NCI-H446 treated with DMSO at 0.1 percent for 48 hours (cell line): ENCODE data around the gene ZNRF3.

ENCODE experiments used
- DNase-seq: peaks from one replicate; lab custom pipeline; 2025; lab: John Stamatoyannopoulos, UW

The ZNRF3 gene

DNA sequence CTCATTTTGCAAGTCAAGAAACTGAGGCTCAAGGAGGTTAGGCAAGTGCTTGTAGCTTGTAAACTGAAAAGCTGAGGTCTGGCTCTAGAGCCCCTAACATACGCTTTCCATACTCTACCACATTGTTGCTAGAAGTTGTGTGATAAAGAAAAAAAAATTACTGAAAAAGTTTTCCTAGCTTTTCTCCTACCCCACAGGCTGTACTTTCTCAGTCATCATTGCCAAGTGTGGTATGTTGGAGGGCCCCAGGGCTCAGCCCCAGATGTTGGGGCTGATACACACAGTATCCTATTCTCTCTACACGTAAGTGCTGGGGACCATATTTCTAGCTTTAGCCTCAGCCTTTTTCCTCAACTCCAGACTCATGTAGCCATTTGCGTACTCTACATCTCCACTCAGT, 205.4 kb downstream of the ZNRF3 start:
- DNase-seq, result no peak

- no peak for DNase-seq
Observed at GRCh38 chr22:29089507-29089906, 206.1 kb downstream of the ZNRF3 start.

GRCh38 chr22:29090039-29090438, 206.7 kb downstream of the ZNRF3 start:
- no peak for DNase-seq

DNA sequence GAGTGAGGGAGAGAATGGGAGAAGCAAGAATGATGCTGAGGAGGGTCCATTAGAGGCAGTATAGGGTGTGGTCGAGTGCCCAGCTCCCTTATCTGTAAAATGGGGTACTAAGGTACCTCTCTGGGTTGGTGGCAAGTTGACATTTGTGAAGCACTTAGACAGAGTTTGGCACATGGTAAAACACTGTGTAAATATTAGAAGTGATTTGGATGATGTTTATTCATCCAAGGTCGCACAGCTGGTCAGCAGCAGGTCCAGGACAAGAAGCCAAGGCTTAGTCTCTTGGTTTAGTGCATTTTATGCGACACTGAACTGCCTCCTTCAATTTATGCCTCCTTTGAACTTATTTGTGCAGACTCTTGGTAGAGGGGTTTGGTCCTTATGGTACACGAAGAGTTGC, 208.9 kb downstream of the ZNRF3 start:
- no peak for DNase-seq

DNA sequence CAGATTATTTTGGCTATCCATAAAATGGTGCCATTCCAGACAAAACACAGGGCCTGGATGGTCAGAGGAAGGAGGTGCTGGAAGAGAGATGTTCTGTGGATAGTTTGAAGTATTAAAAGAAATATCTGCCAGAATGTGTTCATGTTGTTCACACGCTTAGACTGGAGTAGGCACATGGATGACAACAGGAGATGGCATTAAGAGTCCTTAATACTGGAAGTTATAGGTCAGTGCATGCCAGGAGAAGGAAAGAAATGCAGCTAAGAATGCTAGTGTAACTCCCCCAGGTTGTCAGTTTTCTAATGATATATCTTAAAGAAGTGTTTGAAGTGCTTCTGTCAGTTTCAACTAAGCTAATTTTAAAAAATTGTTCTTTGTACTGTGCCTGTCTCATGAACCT, 209.7 kb downstream of the ZNRF3 start:
- no peak for DNase-seq

DNA sequence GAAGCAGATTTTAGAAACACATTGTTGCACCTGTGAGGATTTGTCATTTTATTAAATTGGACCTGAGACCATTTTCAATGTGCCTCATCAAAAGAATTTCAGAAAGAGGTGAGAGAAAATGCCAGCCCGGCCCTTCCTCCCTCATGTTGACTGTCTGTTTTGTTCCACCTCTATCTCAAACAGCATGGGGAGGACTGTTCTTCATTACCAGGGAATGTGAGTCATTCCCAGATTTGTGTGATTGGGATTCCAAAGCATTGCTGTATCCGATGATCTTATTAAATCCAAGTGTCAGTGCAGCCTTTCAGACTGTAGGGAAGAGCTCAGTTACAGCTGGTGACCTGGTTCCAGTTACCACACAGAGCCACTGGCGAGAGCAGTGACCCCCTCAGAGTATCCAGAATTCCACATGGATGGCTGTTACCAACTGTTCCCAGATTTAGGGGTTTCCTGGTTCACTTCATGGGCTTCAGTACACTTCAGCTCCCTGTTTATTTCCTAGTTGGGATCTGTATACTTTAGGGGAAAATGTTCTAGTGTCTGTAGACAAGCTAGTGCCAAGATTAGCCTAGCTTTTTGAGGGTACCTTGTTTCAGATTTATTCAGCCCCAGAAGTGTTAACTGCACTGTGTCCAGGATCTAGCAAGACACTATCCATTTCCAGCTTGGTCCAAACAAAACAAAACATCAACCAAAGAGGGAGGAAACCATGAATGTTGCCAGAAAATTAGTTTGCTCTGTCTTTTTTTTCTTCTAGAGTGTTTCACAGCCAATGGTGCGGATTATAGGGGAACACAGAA, 210.3 kb downstream of the ZNRF3 start:
- peak; percentile 12 for DNase-seq

DNA sequence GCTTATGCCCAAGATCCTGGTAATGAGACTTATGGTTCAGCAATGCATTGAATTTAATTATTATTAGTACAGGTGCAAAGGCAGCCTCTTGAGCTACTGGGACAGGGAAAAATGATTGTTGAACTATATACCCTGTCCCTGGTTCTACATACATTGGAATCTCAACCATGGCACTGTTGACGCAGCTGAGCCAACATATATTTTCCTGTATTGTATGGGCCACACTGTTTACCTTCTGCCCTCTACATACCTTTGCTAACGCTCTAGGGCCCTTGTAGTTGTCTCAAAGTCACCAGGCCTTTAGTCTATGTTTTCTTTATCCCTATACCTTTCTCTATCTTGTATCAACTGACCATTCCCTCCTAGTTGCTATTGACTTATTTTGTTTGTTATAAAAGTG, 212.1 kb downstream of the ZNRF3 start:
- no peak for DNase-seq

GRCh38 chr22:29096736-29097669, 213.6 kb downstream of the ZNRF3 start:
- no peak for DNase-seq

DNA sequence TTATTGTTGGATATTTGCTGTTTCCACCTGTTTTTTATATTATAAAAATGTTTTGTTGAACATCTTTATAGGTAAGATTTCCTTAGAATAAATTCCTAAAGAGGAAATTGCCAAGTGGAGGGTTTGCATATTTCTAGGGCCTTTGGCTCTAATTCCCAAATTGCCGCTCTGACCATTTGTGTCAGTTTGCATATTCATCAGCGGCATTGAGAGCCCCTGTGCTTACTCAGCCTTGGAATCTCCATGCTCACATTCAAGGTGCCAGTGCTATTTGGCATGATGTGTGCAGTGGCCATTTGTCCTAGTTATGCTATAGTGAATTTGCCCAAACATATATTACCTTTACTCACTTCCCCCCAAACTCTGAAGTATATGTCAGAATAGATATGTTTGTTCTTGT, 214.9 kb downstream of the ZNRF3 start:
- no peak for DNase-seq

GRCh38 chr22:29102300-29102699, 218.9 kb downstream of the ZNRF3 start:
- DNase-seq, result peak; percentile 56

DNA sequence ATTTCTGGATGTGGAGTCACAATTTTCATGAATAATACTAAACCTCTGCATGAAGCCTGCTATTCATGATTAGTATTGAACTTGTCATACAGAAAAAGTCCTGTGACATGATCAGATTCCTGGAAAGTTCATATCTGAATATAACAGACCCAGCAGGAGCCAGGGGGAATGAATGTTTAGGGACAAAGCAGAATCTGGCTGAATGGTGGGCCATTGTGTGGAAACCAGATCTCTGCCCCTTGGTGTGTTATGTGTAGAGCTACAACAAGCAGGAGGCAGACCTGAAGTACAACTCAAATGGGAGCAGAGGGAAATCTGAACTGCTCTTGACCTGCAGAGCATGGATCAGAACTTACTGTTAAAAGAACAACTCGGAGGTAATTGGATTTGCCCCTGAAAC, 219.7 kb downstream of the ZNRF3 start:
- no peak for DNase-seq

- DNase-seq, result no peak
Observed at GRCh38 chr22:29105468-29105867, 222.1 kb downstream of the ZNRF3 start.

DNA sequence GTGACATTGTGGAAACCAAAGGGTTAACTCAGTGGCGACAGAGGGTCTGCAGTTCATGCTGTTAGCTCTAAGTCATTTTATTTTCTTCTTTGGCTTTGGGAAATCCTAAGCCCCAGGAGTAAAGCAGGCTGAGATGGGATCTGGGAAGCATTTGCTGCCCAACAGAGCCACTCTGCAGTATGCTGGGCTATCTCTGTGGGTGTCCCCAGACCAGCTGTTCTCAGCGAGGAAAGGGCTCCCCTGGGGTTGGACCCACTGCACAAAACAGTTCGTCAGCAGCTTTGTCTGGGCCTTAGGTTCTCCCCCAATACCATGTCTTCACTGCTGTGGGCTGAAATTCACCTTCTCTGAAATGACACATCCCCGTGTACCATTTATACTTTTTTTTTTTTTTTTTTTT, 223.5 kb downstream of the ZNRF3 start:
- no peak for DNase-seq
